ENCODE measurements around the gene SLCO2A1. TPM values are rescaled to one million over a fixed set of nuclear protein-coding genes. Genes with fewer than 3 reads are reported as not detected.

The SLCO2A1 gene
- total RNA-seq, 1 donor from 2014 or later, result 7.8 TPM

- intact Hi-C loops (cut with DNase I), result no loop called here
Measured at GRCh38 chr3:134014270-134014669, 15.5 kb downstream of the SLCO2A1 start.

GRCh38 chr3:134013280-134013679, 16.4 kb downstream of the SLCO2A1 start:
- intact Hi-C loops (cut with DNase I), result no loop called here
- DNase-seq (ENCODE audit: missing footprints) (no peak), ATAC-seq (no peak)

More at GRCh38 chr3:134014270-134014669, 15.5 kb downstream of the SLCO2A1 start:
- ATAC-seq (no peak), DNase-seq (ENCODE audit: missing footprints) (no peak)

GRCh38 chr3:134009345-134010000, 20.3 kb downstream of the SLCO2A1 start:
- intact Hi-C loops (cut with DNase I), result no loop called here

DNA sequence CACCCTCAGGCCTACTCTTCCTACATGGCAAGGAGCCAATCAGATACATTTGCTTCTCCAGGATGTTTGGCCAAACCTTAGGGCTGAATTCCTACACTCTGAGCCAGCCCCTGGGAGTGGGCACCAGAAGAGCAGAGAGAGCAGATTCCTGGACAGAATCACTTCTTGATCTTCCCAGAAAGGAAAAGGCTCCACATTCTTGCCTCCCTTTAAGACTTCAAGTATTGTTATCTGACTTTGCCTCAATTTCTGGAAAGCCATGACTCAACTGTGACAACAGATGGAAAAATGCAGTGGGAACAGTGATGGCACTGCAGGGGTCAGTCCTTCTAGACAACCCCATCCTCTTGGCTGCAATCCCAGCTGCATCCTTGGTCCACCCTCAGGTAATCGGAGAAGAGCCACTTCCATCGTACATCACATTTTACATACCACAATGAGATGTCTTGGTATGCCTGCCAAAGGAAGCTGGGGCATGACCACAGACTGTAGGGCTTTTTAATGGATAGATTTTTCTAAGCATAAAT, 21.0 kb downstream of the SLCO2A1 start:
- DNase-seq (ENCODE audit: missing footprints), result no peak
- intact Hi-C loops (cut with DNase I), result no loop called here
- ATAC-seq, result no peak

More at GRCh38 chr3:134009345-134010000, 20.3 kb downstream of the SLCO2A1 start:
- DNase-seq (ENCODE audit: missing footprints) (no peak), ATAC-seq (no peak)

DNA sequence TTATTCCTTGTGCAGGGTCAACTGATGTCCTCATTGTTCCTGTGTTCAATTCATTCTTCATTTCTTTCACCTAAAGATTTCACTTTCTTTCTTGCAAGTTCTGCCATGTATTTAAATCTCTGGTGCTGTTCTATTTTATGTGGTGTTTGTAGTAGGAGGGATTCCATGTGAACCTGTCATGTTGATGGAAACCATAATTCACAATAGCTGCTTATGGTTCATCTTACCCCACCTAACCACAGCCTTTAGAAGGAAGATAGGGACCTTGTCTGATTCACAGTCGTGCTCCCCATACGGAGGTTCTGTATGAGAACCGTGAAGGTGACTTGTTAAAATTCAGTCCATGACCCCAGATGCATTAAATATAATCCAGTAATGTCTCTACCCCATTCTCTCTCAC, 21.9 kb downstream of the SLCO2A1 start:
- ATAC-seq, result no peak
- intact Hi-C loops (cut with DNase I), result no loop called here

GRCh38 chr3:134004841-134005240, 24.9 kb downstream of the SLCO2A1 start:
- DNase-seq (ENCODE audit: missing footprints) (no peak), ATAC-seq (no peak)
- intact Hi-C loops (cut with DNase I), result no loop called here

More for the DNA sequence above, 21.9 kb downstream of the SLCO2A1 start:
- no peak for DNase-seq (ENCODE audit: missing footprints)

GRCh38 chr3:134003066-134003465, 26.7 kb downstream of the SLCO2A1 start:
- no peak for DNase-seq (ENCODE audit: missing footprints)
- intact Hi-C loops (cut with DNase I), result no loop called here
- no peak for ATAC-seq

- ATAC-seq (no peak), DNase-seq (ENCODE audit: missing footprints) (no peak)
- intact Hi-C loops (cut with DNase I), result no loop called here
Measured at GRCh38 chr3:134002306-134002705, 27.4 kb downstream of the SLCO2A1 start.

GRCh38 chr3:134001251-134001650, 28.5 kb downstream of the SLCO2A1 start:
- intact Hi-C loops (cut with DNase I), result no loop called here
- no peak for ATAC-seq
- no peak for DNase-seq (ENCODE audit: missing footprints)

DNA sequence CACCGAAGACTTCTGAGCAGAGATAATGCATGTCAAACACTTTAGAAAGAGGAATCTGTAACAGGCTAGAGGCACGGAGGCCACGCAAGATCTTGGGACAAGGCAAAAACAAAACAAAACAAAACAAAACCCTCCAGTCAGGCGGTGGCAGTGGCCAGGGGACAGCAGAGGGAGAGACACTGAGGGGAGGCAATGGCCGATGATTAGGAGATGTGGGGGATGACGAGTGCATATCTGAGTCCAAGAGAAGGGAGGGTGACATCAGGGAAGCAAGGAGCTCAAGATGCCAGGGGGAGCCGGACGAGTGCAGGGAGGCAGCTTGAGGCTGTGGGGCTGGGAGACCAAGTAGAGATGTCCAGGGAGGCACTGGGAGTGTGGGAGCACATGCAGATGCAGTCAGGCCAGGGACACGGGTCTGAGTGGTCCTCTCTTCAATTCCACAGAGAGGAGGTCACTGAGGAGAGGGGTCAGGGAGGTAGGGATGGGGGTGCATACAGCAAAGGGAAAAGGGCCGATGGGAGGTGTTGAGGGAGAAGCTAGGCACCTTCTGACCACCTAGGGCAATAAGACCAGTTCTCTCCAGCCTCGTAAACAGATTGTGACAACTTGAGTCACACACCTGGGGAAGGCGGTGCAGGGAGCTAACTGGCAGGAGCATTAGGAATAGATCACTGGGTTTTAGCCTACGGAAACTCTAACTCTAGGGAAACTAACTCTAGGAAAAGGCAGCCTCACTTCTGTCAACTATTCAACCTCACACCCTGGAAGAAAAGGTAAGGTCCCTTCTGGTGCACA, 29.6 kb downstream of the SLCO2A1 start:
- intact Hi-C loops (cut with DNase I), result no loop called here
- no peak for DNase-seq (ENCODE audit: missing footprints)
- ATAC-seq, result no peak

DNA sequence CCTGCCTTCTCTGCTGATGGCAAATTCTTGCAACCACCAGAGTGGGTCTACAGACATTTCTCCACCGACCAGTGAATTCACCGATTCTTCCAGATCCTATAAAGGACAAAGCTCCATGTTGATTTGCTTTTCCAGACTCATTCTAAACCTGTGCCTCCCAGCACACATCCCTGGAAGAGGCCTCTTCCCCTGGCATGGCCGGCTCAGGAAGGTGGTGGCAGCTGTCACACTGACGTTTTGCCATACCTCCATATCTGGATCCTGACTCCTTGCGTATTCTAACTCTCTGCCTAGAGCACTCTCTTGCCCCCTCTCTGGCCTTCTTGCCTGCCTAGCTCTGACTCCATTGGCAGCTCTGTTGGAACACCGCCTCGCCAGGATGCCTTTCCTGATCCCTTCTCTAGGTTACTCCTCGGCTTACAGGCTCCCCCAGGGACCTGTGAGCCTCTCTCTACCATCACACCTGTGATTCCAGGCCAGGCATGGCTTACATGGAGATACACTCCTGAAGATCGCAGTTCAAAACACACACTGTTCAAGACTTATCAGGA, 31.0 kb downstream of the SLCO2A1 start:
- intact Hi-C loops (cut with DNase I), result no loop called here
- ATAC-seq (no peak), DNase-seq (ENCODE audit: missing footprints) (no peak)

DNA sequence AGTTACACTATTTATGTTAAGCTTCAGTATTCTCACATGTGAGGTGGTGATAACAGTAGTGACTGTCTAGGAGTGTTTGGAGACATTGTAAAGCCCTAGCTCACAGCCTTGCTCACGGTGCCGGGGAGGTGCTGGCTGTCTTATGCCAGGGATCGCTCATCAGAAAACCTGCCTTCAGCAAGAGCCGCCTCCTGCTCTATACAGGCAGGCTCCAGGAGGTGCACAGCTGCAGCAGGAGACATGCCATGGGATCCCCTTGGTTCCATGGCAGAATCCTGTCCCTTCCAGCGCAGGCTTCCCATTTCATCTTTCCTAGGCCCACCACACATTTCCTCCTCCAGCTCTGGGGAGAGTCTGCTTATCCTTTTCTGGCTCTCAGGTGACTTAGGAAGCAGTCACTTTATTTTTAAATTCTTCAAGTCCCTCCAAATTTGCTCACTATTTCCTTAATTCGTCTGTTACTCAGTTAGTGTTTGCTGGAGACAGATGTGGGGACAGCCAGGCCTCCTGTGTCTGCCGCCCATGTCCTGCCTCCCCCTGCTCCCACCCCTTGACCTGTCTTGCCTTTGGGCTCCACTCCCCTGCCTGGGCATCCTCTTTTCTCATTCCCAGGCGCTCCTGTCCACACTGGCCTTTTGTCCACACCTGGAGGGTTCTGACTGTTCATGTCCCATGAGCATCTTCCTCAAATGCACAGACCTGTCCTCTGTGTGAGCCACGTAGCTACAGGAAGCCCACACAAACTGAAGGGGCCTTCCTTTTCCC, 31.7 kb downstream of the SLCO2A1 start:
- ATAC-seq (no peak), DNase-seq (ENCODE audit: missing footprints) (no peak)
- intact Hi-C loops (cut with DNase I), result no loop called here

DNA sequence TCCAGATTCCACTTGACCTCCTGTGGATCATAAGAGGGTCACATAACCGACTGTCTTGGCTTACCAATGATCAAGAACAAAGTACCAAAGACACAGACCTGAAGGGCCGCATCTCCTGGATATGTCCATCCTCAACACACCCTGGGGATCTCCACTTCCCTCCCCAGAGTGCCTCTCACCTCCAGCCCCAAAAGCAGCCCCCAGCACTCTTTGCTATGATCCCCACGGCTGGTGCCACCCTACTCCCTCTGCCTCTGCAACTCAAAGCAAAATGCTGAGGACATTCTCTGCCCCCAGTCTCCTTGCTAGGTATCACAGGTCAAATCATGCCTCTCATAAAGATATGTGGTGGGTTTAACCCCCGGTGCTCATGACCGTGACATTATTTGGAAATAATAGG, 32.7 kb downstream of the SLCO2A1 start:
- DNase-seq (ENCODE audit: missing footprints) (no peak), ATAC-seq (no peak)
- intact Hi-C loops (cut with DNase I), result no loop called here

GRCh38 chr3:133996251-133996661, 33.5 kb downstream of the SLCO2A1 start:
- no peak for ATAC-seq
- intact Hi-C loops (cut with DNase I), result no loop called here
- DNase-seq (ENCODE audit: missing footprints), result no peak

DNA sequence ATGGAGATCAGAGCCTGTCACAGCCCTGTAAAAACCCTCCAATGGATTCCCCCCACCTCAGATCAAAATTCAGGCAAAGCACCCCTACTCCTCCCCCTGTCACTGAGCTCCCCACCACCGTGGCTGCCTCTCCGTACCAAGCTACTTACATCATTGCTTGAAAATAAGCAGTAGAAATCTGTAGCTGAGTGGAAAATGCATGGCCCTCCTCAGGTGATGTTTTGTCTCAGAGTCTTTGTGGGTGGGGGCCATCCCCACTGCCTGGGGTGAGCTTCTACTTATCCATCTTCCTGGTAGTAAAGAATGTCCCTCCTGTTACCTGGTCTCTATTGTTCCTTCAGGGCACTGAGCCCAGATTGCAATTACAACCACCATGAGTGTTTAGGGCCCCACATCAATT, 34.5 kb downstream of the SLCO2A1 start:
- intact Hi-C loops (cut with DNase I), result no loop called here
- ATAC-seq, result no peak
- no peak for DNase-seq (ENCODE audit: missing footprints)

- DNase-seq (ENCODE audit: missing footprints) (no peak), ATAC-seq (no peak)
- intact Hi-C loops (cut with DNase I), result no loop called here
Measured at GRCh38 chr3:133994166-133994890, 35.4 kb downstream of the SLCO2A1 start.

DNA sequence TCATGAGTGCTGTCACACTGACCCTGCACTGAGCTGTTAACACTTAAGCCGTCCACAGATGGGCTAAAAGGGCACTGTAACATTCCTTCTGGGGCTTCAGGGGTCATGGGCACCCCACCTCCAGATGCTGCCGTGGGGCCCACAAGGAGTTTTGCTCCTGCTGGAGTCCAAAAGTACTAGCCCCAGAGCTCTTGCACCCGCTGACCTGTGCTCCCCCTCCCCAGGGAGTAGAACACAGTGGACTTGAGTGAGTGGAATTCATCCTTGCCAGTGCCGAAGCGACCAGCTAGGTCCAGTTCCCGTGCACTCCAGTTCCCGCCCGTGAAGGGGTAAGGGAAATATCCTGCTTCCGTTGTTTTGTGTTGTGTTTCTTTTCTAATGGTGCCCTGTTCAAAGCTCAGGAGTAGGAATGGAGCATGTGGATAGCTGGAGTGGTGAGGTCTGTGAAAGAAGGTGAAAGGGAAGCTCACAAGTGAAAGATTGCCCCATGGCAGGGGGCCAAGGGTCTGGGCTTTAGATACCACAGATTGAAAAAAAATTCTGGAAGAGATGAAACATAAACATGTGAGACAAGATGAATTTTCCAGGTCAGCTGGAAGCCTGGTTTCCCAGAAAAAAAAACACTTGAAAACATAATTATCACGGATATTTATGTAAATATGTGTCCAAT, 36.6 kb downstream of the SLCO2A1 start:
- intact Hi-C loops (cut with DNase I), result no loop called here
- DNase-seq (ENCODE audit: missing footprints) (no peak), ATAC-seq (no peak)

DNA sequence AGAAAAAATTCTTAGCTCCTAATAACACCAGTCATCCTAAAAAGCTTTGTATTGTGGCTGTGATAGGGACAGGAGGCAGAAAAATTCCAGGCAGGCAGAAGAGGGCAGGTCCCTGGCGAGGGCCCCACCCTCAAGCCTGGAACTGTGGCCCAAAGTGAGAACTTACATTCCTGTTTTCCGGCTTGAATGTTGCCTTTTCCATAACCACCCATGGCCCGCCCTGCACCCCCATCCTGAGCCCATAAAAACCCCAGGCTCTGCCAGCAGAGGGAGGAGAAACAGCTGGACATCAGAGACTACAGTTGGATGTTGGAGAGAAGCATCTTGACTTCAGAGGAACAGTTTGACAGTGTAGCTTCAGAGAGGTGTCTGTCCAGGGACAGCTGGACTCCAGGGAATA, 37.3 kb downstream of the SLCO2A1 start:
- DNase-seq (ENCODE audit: missing footprints), result no peak
- intact Hi-C loops (cut with DNase I), result no loop called here
- ATAC-seq, result no peak

Measured in Right ventricle myocardium inferior (tissue), 1 donor.